NCI-H345 treated with DMSO at 0.1 percent for 48 hours (cell line): ENCODE data around the gene JAG1.
A peak's percentile ranks its signal among the peaks of the same experiment; 100 is the strongest.

Experiments used
- DNase-seq: peaks from one replicate; lab custom pipeline; 2025; ENCODE audit not compliant: unreplicated experiment; lab: John Stamatoyannopoulos, UW

JAG1 gene

DNA sequence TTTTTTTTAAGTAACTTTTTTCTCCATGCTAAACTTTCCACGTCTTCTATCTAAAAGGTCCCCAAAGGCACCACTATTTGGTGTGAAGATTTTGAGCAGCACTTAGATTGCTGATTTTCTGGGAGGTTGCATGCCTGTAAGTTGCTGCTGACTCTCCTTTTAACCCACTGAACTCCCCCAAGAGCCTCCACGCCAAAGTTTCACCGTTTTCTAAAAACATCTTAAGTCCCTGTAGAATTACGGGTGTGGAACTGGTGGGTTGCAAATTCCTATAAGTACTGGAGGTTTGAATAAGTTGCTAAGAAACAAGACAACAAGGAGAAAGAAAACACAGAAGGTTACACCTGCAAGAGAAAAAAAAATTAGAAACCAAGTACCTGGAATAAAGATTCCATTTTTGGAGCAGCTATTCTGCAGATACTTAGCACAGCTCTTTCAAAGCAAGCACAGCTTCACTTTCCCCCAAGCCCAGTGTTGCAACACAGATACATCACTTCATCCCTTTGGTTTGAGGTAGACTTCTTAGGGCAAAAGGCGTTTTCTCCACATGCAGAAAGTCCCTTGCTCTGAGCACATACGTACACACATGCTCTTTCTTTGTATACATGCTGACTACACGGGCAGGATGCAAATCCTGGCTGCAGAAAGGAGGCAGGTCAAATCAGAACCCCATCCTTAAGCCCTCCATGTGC lies 5.0 kb downstream of the JAG1 start:
- DNase-seq: no peak

DNA sequence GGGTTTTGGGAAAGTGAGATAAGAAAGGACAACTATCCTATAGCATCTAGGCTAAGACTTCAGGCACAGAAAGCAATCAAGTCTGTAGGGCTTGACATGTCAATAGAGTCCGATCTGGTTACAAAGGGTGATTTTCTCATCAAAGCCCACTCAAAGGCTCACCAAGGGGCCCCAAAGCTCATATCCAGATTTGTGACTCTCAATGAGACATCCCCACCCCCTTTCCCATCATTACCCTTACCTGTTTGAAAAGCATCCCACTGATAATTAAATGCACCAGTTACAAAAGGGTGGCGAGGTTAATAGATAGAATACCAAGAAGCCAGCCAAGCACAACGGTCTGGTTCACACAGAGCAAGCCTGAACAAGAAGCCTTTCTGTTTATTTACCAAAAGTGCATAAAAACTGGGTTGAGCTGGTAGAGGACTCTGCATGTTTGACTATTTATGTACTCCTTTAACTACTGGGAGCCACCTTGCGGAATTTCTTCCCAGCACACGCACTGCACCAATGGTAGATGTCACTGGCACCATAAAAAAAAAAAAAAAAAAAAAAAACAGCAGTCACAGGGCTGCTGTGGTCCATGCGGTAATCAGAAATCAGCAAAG lies 6.1 kb downstream of the JAG1 start:
- peak; percentile 88 for DNase-seq

DNA sequence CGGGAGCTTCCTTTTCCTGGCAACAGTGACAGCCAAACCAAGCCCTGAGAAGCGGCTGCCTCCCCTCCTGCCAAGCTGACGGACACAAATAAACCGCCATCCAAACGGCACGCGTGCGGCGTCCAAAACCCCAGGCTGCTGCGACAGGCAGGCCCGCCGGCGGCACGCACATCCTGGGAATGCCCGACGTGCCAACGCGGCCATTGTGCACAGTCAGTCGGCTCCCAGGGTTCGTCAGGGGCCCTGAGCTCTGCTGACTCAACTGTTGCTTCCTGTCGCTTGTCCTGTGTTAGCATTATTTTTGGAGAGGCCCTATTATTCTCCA lies 6.8 kb downstream of the JAG1 start:
- no peak for DNase-seq

DNA sequence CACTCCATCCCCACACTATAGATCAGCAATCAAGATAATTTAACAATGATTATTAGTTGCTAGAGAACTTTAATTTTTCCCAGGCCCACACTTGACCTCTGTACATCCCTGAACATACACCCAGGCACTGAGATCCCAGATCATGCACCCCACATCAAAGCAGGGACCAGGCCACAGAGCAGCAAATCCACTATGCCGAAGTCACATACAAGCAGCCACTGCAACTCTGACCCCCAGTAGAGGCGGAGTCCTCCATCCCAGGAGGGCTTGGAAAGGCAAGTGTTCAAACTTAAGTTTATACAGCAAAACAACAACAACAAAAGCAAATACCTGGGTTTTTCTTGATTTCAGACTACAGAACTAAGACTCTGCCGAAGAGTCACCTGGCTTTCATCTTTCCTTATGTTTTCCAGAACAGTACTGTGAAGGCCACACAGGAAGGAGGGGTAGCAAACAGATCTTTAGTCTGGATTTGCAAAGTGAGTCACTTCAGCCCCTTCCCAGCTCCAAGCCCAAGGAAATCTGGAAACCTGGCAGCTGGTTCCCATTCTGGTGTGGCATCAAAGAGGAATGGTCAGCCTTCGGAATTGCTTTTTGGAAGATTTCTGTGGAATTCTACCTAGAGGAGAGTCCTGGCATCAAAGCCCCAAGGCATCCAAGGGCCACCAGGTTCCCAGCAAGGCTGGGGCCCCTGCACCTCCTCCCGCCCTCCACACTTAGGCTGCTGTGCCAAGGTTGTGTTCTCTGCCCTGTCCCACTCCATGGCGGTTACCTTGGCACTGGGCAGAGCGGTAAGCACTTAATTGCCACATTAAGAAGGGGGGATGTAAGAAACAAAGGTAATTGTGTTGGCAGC lies 7.3 kb downstream of the JAG1 start:
- DNase-seq: no peak

DNA sequence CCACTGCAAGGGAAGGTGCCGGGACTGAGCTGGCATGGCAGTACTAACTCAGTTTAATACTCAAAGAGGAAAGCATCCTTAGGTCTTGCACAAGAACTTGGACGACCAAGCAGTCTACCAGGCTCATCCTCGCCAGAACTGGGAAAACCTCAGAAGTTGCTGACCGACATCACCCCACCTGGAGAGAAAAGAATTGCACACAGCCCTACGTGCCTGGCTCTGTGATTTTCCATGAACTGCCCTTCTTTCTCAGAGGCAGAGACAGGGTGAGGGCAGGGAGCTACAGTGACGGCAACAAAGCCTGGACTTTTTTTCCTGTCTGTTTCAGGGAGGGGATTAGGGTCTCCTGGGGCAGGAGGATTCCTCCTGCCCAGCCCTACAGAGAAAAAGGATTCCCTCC lies 8.0 kb downstream of the JAG1 start:
- no peak for DNase-seq

DNA sequence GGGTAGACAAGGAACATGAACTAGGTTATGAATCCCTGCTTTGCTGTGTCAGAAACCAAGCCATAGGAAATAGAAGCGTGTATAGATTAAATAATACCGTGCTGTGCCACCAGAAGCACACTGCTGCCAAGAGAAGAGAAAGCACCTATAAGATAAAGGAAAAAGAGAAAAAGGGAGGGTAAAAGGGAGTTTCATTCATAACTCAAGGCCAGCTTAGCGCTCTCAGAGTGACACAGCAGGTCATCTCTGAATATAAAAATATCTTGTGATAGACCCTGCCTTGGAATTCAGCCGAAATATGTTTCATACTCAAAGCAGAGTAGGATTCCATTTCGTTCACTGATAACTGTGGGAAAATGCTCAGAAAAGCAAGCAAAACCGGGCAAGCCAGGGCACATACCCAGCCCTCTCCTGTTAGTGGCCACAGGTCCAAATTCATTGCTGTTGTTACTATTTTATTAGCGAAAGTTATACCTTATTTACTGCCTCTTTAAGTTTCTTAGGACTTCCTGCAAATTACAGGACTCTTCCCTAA lies 8.7 kb downstream of the JAG1 start:
- DNase-seq: no peak

DNA sequence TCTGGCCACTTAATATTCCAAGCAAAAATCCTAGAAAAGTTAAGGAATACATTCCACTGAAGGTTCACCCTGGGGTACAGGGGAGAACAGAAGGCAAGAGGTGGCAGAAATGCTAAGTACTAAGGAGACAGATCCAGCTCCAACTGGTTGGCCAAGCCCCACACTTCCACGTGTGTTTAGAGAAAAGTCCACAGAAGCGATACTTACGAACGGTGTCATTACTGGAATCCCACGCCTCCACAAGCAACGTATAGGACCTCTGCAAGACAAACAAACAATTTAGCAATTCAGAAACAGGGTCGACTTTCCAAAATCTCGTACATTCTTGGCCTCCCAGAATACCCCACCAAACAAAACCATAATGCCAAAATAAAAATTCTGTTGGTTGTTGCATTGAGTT lies 10.0 kb downstream of the JAG1 start:
- no peak for DNase-seq

DNA sequence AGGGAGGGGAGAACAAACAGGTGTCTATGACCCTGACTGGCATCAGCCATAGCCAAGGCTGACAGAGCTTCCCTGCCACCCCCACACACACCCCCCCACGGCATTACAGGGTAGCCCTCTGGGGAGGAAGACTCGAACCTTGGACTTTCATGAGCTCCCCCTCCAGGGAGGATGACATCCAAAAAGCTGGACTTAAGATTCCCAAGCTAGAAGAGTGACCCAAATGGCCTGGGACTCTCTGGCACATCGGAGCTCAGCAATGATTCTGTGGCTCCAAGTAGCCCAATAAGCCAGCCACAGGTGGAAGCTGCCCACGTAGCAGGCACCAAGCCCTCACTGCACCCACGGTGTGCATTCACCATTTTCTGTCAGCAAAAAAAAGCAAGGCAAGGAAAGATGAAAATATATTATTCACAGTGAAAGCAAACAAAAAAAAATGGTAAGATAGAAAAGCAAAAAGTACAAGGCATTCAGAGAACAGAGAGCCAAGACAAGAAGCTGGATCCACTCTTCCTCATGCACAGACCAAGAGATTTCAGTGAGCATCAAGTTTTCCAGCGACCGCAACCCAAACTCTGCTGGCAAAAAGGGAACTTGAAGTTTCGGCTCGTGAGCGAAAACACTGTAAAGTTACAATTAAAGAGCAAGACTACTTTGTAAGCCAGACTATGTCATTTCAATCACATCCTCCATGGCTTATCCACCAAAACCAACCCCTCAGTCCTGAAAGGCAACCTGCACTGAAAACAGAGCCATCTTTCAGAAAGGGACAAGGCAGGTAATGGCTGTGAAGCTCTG lies 10.9 kb downstream of the JAG1 start:
- DNase-seq: no peak

DNA sequence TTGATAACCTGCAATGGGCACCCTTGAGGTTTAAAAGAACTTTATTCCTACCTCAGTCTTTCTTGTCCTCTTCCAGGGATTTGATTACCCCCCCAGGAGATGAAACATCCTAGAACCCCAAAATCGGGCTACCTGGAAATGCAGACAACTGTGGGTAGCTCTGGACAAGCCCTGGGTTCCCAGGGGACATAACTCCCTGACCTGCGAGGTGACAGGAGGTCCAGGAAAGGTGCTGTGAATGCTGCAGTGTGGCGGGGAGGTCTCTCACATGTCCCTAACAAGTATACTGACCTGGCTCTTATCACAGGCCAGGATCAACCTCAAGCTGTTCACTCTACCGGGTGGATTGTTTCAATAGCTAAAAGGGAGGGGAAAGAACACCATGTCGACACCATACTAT lies 11.6 kb downstream of the JAG1 start:
- DNase-seq: no peak

DNA sequence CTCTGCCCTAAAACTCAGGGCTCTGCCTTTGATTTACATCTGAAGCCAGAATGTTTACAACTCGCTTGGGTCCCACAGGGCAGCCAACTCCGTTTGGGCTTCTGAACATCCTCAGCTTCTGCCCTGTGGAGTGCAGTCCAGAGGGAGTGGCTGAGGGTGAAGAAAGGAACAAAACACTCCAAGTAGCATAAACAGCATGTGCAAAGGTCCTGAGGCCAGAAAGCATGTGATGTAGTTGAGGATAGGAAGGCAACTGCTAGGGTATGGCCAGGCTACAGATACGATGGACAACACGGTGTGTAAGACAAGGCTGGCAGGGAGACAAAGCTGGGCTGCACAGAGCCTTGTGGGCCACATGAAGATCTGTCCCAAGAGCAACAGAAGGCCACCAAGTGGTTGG lies 12.5 kb downstream of the JAG1 start:
- DNase-seq: no peak

DNA sequence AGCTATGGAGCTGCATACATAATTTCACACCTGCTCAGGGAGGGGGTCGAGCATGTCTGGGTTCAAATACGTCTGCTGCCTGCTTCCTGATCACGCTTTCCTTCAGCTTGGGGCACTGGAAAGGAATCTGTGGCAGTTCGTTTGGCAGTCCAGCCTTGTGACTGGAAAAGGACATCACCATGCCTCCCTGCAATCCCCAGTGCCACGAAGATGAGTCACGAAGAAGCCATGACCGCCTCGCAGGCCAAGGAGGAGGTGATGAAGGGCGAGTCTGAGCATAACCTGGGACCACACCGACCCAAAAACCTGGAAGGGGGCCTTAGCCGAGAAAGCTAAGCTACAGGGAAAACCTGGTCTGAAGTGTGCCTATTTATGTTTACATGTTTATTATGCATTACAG lies 13.1 kb downstream of the JAG1 start:
- DNase-seq: no peak

DNA sequence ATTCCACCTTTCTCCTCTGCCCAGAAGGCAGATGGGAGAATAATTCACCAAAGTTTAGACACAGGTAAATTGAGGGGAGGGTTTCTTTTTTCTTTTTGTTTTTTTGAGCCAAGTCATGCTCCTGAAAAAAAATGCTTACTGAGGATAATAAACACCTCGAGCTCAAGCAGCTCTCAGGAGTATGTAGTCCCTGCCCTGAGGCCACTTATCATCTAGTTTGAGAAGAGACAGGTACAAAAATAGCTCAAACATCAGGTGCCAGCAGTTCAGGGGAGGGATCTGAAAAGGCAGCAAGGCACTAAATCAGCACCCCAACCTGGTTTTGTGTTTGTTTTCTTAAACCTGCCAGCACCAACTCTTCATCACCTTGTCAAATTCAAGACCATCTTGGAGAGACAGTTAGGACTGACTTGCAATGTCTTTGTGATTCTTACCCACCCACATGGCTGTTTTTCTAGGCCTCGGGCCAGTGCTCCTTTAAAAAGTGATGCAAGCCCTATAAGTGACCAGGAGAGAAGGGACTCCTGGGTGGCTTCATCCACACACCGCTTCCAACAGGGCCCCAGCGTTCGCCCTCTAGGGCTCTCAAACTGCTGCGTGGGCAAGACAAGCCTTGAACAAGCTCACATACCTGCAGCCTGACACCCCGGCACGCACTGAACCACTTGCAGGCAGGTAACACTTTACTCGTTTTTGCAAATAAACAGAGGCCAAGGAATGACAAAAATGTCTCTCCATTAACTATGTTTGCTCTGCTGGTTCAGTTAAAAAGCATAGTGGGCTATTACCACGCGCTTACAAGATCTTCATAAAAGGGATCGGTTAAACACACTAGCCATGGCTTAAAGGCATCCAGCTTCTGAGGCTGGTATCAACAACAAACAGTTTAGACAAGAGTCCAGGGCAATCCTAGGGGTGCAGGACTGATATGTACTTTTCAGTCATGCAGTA lies 13.9 kb downstream of the JAG1 start:
- no peak for DNase-seq

DNA sequence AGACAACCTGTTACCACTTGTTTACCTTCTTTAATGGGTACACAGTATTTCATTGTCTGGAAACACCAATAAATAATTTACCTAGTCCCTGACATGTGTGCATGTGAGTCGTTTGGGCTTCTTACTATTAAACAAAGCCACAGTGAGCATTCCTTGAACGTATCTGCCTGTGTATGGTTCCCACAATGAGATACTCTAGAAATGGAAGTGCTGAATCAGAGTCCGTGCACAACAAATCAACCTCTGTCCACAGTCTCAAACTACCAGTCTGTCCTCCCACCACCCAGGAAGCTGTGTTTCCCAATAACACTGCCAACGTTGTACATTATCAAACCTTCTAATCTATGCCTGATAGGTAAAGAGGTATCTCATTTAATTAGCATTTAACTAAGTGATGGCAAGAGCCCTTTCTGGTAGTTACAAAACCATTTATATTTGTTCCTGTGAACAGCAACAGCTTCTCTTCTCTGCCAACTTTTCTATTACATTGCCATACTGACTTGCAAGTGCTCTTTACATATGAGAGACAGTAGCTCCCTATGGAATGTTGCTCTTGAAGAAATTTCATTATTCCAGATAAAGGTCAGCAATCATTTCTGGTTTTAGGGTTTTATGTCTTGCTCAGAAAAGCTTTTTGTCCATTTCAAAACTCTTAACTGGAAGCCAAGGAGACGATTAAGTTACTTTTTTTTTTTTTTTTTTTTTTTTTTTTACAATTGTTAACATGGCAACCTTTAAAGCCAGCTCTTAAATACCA lies 14.7 kb downstream of the JAG1 start:
- no peak for DNase-seq

DNA sequence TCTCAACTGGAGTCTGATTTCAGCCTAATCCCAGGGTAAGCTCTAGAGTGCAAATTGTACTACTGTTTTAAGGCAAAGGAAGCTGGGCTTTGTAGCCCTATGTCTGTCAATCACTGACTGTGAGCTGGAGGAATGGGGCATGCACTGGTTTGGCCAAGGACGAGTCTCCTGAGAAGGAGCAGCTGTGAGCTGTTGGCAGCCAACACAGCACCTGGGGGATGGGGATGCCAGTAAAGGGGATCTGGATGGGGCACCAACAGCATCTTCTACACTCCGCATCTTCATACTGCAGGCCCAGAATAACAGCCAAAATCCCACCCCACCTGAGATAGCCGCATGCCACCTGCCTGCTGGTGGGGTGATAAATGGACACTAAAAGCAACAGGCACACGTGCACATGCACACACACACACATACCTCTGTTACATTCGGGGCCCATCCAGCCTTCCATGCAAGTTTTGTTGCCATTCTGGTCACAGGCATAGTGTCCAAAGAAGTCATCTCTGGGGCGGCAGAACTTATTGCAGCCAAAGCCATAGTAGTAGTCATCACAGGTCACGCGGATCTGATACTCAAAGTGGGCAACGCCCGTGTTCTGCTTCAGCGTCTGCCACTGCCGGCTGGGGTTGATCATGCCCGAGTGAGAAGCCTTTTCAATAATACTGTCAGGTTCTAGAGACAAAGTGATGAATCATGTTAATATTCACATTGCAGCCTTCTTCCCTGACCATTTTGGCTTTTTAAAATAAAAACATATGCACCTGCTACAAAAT lies 15.6 kb downstream of the JAG1 start:
- DNase-seq: no peak

DNA sequence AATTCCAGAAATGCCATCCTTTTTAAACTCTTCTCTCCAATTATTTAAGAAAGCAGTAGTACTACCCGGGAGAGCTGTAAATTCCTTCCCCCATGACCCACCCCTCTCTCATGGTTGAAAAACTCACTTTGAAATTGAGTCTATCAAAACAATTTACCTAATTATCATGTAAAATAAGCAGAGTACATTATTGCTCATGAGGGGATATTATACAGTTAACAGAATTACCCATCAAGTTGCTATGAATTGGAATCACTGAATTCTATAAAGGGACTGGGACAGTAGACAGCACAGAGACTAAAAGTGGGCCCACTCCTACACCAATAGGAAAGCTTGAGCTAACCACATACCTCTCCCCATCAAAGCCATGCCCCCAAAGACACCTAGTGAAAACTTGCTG lies 16.3 kb downstream of the JAG1 start:
- no peak for DNase-seq

DNA sequence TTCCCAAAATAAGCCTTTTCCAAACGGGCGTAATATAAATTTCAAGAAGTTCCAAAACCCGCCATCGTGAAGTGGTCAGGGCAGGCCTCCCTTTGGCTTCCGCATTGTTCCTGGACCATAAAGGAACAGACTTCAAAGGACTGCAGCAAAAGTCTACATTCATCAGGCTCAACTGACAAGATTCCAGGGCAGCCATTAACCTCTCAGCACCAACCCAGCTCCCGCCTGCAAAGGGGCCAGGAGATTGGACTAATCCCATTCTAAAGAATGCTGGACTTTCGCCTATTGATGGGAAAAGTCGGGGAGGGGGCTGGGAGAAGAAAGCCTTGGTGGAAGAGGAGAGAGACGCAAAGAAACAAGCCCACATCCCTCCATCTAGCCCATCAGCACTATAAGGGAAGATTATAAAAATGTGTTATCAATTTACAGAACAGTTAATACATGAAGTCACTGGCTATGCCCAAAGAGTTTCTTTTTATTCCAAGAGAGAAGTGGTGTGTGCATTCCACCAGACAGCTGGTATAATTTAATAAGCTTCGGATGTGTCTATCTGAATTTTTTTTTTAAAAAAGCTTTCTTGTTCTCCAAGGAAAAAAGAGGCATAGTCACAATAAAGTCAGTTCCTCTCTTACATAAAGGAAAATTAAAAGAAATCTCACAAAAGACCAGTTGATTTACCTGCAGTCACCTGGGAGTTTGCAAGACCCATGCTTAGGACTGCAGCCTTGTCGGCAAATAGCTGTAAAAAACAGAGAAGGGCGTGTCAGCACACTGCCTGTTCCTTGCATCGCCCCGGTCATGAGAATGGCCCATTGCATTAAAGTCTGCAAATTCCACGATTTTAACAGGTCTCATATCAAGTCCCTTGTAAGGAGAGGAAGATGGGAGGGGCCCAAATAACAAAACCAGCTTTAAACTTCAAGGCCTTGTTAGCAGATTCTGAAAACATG lies 17.8 kb downstream of the JAG1 start:
- DNase-seq: no peak

DNA sequence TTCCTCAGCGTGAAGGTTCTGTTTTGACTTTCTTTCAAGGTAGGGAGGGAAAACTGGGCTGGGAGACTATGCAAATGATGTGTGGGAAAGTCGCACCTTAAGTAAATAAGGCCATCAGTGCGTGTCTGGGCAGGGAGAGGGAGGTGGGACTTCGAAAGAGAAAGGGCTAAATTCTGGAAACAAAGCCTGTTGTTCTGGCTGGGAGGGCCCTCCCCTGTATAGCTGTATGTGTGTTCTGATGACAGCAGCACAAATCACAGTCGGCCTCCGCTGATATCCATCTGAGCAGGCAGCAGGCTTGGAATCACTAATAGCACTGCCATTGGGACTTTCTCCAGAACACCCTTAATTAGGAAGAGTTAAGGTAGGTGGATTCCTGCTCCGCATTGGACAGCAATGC lies 19.2 kb downstream of the JAG1 start:
- no peak for DNase-seq

DNA sequence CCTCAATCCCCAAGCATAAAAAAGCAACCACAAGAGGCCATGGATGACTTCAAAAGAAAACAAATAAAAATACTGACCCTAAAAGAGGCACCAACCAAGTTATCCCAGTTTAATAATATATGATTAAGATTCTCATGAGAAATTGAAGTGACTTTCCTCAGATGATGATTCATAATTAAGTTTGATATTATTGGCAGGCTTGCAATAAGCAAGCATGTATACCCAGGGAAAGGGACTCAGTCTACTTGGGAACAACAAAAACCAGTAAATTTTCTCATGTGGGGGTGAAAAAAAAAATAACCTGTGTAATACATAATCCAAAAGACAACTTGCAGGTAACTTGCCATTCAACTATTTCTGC lies 19.6 kb downstream of the JAG1 start:
- no peak for DNase-seq
